GM12801 (cell line): ENCODE data around the gene ATG3.

ENCODE experiments used
- TF ChIP-seq, protein P1 (sequence below): IDR thresholded peaks from one replicate; pipeline ENCODE4 v1.5.1; 2011; ENCODE audit warnings: control low read depth; ENCODE audit not compliant: insufficient read length; ENCODE audit errors: extremely low read depth

ATG3 gene

DNA sequence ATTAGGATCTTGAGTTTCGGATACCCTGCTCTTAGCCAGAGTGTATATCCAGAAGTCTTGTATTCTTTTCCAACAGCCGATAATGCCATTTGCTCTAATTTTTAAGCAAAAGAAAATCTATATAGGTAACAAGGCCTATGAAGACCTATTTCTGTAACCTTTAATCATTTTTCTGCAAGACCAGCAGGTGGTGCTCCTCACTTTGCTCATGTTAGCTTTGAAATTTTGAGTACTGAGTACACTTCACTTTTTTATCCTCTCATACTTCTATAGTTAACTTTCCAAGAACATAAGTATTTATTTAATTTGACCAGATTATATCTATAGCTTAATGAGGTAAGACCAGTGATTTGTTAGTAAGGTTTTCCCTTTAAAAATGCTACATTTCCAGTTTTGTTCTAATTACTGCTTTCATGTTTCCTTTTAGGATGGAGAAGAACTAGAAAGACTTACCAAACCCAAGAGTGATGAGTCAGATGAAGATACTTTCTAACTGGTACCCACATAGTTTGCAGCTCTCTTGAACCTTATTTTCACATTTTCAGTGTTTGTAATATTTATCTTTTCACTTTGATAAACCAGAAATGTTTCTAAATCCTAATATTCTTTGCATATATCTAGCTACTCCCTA, 20.6 kb upstream of the ATG3 start:
- TF ChIP-seq, protein P1, sequence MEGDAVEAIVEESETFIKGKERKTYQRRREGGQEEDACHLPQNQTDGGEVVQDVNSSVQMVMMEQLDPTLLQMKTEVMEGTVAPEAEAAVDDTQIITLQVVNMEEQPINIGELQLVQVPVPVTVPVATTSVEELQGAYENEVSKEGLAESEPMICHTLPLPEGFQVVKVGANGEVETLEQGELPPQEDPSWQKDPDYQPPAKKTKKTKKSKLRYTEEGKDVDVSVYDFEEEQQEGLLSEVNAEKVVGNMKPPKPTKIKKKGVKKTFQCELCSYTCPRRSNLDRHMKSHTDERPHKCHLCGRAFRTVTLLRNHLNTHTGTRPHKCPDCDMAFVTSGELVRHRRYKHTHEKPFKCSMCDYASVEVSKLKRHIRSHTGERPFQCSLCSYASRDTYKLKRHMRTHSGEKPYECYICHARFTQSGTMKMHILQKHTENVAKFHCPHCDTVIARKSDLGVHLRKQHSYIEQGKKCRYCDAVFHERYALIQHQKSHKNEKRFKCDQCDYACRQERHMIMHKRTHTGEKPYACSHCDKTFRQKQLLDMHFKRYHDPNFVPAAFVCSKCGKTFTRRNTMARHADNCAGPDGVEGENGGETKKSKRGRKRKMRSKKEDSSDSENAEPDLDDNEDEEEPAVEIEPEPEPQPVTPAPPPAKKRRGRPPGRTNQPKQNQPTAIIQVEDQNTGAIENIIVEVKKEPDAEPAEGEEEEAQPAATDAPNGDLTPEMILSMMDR = no peak

DNA sequence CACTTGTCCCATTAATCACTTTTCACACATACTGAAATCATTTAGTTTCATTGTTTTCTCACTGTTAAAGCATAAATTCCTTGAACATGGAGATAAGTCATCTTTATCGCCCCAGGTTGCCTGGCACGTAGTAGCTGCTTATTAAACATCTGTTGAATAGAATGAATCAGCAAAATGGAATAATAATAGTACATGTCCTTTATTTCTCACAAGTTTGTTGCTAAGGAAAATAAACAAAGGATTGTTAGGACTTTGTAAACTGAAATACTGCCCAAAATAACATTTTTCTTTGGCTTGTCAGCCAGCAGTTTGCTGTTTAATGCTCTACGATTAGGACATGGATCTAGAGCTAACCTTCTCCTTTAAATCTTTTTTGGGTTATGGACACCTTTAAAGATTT, 17.9 kb upstream of the ATG3 start:
- TF ChIP-seq, protein P1 = no peak

DNA sequence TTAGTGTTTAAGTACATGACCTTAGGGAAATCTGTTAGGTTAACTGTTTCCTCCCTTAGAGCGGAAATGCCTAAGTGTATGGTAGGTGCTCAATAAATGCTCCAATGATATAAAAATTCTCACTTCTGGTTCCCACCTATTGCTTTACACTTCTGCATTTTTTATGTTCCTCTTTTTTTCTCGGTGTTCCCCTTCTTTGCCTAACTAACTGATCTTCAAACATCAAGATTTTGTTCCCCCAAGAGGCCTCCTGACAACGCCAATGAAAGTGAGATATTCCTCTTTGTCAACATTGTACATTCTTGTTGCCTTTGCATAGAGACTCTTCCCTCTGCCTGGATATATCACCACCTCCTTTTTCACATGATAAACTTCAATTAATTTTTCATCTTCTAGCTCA, 17.5 kb upstream of the ATG3 start:
- TF ChIP-seq, protein P1 = no peak

DNA sequence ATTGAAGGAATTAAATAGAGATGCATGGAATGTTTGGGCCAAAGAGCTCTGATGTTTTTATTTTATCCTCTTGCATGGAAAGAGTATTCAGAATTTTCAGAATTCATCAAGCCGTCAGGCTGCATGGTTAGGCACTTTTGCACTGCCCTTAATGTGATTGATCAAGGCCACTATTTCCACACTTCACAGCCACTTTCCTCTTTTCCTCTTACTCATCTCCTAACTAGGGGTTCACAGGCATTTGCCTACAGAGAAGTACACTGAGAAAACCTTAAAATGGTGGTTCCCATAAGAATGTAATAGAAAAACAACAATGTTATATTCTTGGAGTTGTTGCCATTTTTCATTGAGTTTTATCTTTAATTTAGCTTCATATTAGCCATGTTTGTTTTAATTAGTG, 10.9 kb upstream of the ATG3 start:
- TF ChIP-seq, protein P1 = no peak

DNA sequence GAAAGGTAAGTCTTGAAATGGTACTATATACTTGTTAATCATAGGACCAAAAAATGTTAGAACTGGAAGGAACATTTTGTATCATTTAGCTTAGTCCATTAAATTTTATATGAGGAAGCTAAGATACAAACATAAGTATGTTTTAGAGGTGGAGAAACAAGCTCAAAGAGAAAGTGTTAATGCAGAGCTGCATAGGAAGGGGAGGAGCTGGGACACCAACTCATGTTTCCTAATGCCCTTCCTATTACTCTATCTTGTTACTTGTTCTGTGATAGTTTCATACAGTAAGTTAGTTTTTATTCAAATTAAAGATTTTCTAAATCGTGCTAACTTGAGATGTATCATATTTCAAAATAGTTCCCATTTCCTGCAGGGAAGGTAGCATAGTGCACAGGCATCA, 7.5 kb upstream of the ATG3 start:
- TF ChIP-seq, protein P1 = no peak

DNA sequence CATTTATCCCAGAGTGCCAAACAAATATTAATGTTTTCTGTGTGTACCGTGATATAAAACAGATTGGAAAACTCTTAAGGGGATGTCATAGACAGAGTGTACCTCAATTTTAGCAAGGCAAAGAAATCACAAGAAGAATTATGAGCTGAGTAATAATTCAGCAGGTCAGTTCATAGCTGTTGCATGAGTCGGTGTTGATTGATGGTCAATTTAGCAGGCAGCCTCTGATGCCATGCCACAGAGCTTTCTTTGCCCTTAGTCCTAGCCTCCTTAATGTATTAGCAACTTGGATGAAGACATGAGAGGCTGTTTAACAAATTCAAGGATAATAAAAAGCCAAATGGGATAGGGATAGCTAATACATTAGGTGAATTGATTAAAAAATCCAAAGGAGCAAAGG, 6.9 kb upstream of the ATG3 start:
- TF ChIP-seq, protein P1 = no peak

DNA sequence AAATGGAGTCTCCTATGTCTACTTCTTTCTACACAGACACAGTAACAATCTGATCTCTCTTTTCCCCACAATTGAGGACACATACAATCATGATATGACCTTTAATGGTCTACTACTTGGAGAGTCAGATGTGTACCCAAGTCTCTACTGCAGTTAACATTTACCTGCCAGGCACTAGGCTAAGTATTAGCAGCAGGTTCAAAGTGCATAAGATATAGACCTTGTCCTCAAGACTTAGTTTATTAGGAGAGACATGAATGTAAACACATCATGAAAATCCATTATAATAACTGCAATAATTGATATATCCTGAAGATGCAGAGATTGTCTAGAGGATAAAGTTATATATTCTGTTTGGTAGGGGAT, 3.2 kb upstream of the ATG3 start:
- TF ChIP-seq, protein P1 = no peak

DNA sequence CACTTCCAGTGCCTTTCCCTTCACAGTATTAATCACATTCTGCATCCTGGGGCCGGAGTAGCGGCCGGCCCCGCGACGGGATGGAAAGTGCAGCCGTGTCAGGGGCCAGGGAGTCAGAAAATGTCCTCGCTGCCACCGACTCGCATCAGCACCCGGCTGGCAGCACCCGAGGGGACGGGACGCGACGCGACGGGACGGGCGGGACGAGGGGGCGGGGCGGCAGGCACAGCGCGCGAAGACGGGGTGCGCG, 353 bp downstream of the ATG3 start:
- TF ChIP-seq, protein P1 = no peak
